Stimulated activated CD4-positive, alpha-beta T cell treated with anti-CD3 and anti-CD28 coated beads, Interleukin-2, amount 100 ng/mL, for 24 hours (primary cell): ENCODE data around the gene CTU2.

ENCODE experiments used
- DNase-seq, 2 donors: peaks; one replicate each; pipeline ENCODE4 v3.0.0-alpha.2; 2020

The CTU2 gene

DNA sequence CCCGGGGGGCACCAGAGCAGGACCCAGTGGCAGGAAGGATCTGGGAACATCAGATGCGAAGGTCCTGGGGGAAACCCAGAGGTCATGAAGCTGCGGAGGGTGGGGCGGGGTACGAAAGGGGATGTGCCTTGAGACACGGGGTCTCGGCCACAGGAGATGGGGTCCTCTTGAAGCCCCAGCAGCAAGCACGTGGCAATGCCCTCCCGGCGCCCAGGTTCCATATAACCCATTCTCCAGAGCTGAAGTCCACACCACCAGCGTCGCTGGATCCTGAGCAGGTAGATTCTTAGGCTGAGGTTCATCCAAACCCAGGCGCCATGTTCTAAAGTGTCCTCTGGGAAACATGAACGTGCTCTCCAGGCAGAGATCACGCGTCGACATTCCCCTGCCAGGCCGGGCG, 57.8 kb downstream of the CTU2 start:
- no peak for DNase-seq

DNA sequence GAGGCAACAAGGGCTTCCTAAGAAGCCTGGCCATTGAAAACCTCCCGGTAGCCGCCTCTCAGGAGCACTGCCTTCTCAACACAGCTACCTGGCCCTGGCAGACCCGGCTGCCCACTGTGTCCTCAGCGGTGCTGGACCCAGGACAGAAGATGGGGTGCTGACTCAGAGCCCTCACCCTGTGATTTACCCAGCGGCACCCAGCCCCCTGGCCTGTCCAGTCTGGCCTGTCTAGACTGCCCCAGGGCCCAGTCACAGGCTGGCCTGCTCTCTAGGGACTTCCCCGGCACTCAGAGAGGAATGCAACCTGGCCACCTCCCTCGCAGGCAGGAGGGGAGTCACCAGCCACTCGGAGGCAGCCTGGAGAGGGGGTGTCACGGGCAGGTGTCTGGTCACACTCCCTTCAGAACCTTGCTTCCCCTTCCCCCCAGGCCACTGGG, 58.6 kb downstream of the CTU2 start:
- DNase-seq = no peak
